Activated CD4-positive, CD25-positive, alpha-beta regulatory T cell (primary cell): ENCODE results near the gene HNF1B.

Experiments
- DNase-seq, 4 experiments: peaks; one replicate each; lab custom pipeline; 2025; lab: John Stamatoyannopoulos, UW

The HNF1B gene

GRCh38 chr17:37761059-37761458 is 16.2 kb upstream of the HNF1B start:
- no peak for DNase-seq

- DNase-seq: no peak
Measured at GRCh38 chr17:37759014-37759637, 14.3 kb upstream of the HNF1B start.

DNA sequence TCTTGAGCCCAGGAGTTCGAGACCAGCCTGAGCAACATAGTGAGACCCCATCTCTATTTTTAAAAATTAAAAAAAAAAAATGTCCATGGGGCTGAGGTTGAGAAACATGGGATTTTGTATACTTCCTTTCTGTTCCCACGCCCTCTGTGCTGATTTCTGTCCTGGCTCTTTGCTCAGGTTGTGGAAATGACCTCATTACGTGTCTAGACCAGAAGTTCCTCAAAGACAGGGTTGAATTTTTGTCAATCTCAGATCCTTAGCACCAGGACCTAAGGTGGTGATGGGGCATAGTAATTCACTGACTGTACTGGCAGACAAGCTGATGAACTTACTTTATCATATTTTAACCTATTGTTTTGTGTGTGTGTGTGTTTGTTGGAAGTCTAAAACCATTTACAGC is 11.2 kb upstream of the HNF1B start:
- DNase-seq: no peak

GRCh38 chr17:37755455-37755854 is 10.6 kb upstream of the HNF1B start:
- DNase-seq: no peak

- DNase-seq: no peak
Measured at GRCh38 chr17:37754363-37754762, 9.5 kb upstream of the HNF1B start.

DNA sequence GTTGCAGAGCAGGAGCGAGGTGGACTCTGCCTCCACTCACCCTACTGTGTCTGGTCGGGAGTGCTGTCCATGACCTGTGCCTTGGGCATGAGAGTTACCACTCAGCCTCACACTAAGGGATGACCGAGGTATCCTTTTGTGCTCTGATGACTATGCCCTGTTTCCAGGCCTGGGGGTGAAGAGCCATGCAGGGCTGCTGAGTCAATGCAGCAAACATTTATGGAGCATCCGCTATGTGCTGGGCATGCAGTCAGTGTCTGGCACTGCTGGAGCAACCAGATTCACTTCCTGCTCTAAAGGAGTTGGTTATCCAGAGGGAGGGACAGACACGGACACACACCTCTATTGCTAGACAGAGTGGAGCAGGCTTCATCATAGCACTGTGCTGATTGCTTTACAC is 7.6 kb upstream of the HNF1B start:
- DNase-seq: no peak

- no peak for DNase-seq
Measured at GRCh38 chr17:37750768-37751475, 6.1 kb upstream of the HNF1B start.

GRCh38 chr17:37750292-37750691 is 5.4 kb upstream of the HNF1B start:
- DNase-seq: no peak

DNA sequence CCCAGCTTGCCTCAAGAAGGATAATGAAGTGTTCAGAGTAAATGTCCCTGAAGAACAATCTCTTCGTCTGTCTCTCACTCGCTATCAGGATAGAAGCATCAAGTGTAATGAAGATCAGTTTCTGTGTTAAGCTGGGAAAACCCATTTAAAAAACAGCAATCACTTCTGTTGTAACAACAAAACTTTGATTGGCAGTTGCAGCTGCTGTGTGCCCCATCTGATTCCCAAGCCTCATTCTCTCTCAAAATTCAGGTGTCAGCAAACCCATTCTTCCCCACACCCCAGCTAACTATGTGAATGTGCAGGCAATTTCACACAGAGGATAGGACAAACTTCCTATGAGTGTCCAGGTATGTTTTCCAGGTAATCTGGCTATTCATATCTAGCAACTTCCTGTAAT is 2.4 kb upstream of the HNF1B start:
- no peak for DNase-seq

DNA sequence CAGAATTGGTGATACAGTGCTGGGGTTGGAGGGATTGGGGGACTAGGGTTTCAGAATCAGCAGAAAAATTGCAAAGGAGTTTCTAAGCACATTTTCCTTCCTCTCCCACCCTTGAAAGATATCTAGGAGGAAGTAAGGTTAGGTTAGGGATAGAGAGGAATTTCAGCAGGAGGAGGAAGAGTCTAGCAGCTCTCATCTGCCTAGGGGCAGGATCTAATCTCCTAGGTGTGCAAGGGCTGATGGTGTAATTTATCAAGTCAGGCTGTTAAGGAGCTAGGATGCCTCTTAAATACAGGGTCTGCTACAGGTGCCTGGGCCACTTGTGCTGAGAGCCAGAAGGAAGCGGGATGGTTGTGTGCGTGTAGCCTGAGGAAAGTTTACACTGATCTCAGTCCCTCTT is 1.8 kb upstream of the HNF1B start:
- no peak for DNase-seq

- DNase-seq: no peak
Measured at GRCh38 chr17:37745801-37746426, 1.1 kb upstream of the HNF1B start.

GRCh38 chr17:37744633-37744927 is 279 bp downstream of the HNF1B start:
- no peak for DNase-seq

DNA sequence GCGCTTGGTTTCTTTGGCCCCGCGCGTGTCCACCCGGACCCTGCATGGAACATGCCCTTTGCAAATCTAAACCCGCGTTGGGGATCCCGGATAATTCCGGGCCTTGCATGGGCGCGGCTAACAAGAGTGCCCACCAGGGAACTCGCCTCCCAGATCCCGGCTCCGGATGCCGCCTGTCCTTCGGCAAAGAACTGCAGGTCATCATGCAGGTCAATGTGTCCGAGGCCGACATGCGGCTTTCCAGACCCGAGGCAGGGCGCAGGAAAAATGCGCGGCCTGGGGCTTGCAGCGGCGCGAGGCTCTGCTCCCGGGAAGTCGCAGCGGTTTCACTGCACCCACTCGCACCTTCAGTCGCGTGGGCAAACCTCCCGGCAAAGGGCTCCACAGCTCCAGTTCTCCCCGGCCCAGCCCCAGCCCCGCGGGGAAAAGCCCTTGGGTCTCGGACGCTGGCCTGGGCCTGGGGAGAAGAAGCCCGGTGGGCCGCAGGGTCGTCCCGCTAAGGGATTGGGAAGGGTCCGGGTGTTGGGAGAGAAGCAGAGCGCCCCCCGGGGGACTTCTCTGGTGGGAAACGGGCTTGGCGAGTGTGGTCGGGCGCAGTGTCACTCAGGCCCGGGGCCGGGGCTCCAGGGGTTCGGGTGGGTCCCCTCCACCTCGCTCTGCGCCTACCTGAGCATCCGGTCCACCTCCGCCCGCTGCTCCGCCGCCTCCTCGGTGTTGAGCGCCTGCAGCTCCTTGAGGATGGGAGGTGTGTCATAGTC is 805 bp downstream of the HNF1B start:
- no peak for DNase-seq

- no peak for DNase-seq
Measured at GRCh38 chr17:37743612-37743874, 1.3 kb downstream of the HNF1B start.

- no peak for DNase-seq
Measured at GRCh38 chr17:37742762-37743611, 1.9 kb downstream of the HNF1B start.

DNA sequence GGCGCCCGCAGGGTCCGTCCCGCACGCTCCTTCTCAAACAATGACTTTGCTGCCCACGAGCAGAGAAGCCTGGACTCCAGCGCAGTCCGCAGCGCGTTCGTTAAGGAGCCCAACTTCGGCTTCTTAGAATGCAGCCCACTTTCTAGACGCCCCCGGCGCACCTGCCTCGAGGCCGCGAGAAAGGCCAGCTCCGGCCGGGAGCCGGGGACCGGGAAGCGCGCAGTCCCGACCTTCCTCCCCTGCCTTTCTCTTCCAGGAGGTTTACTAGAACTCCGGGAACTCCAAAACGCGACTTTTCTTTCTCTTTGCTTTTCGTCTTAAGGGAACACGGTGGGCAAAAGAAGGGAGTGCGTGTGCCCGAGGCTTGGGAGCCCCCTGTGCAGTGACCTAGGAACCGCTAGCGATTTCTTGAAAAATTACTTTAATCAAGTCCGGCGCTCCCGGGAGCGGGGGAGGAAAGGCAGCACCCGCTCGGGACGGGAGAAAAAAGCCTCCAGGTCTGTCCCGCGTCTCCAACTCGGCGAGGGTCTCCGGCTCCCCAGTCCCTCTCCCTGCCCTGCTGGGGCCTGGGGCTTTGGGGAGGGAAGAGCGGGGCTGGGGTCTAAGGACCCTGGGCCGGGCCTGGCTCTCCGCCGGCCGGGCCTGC is 2.6 kb downstream of the HNF1B start:
- DNase-seq: no peak

DNA sequence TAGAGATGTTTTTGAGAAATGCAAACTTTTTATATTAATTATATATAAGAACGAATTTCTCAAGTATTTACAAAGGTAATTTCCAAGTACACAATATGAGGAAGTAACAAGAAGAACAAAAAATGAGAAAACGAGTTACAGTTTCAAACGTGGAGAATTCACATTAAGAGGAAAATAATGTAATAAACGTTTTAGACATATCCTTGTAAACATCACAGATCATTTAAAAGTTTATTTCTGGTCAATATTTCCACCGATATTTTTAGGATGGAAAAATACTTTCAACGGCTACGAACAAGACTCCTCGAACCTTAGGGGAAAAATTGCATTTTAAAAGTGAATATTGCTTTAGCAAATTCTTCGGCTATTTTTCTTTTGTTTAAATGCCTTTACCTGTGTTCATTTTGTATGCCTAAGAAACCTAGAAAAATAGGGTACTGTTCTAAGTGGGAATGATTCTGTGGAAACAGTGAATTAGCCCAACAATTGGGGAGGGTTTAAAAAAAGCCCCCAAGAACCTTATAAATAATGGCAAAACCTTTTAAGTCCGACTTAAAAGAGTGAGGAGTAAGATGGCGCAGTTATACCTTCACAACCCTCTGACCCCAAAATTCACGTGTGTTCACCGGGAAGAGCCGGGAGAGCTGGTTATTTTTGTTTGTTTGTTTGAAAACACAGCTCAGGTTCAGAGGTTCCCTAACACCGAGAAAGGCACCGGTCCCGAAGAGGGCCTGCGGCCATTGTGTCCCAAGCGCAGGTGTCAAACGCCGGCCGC is 3.3 kb downstream of the HNF1B start:
- no peak for DNase-seq

DNA sequence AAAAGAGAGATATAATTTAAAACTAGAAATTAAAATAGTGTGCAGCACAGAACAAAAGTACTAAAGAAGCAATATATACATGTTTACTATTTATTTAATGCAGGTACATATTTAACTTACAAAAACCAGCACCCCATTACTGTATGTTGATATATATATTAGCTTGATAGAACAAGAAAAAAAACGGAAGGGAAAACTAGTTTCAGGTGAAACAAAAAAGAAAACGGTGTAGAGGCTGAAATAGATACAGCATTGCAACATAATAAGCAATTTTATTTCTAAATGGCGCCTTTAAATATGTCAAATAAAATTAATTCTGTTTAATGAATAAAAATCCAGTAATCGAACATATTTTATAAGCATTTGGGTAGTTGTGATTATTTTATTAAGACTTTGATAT is 3.9 kb downstream of the HNF1B start:
- DNase-seq: no peak

GRCh38 chr17:37737971-37738370 is 6.9 kb downstream of the HNF1B start:
- no peak for DNase-seq

DNA sequence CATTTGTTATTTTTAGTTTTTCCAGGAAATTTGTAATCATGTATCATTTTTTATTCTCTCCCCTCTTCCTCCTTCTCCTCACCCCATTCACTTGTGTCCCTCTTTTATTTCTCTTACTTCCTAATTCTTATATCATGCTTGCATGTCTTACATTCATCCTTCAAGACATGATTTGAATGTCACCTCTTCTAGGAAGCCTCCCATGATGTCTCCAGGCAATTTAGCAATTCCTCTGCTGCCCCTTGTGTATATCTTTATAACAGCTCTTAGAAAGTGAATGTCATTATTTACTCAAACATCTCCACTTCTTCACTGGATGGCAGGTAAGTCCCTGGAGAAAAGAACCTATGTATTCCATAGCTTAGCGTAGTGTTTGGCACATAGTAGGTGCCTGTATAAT is 7.8 kb downstream of the HNF1B start:
- no peak for DNase-seq

DNA sequence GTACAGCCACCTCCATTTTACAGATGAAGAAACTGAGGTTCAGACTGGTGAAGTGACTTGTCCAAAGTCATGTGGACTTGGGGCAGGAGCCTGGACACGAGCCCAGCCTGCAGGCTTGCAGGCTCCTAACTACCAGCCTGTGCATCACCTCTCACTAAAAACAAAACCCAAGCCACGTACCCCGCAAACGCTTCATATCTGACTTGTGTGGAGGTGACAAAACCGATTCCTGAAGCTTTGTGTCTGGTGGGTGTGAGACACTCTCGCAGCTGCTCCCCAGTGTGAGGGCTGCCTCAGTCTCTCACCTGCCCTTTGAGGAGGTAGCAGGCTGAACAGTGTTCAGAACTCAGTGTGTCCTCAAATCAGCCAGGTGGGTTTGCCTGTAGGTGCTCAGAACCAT is 8.4 kb downstream of the HNF1B start:
- DNase-seq: no peak
